OCI-LY7 (cell line): Measurements from ENCODE around the gene NXPH3. TPM values are rescaled to one million over a fixed set of nuclear protein-coding genes. Genes with fewer than 3 reads are reported as not detected.

Experiments used
- BruUV-seq: library from RNA; stranded (reverse); fragments of 400-500 nt; replicated peaks from 2 replicates; lab custom pipeline; 2021; lab: Mats Ljungman, UMichigan
- CTCF ChIA-PET: fragments of 300-600 bp; sonication (Branson Sonifier 250); formaldehyde crosslinking; loops from one replicate; lab custom pipeline; 2022; ENCODE audit warnings: antibody characterized with exemption; ENCODE audit not compliant: unreplicated experiment; lab: Charles Lee
- POLR2A ChIA-PET: fragments of 300-600 bp; sonication (Branson Sonifier 250); formaldehyde crosslinking; loops from one replicate; lab custom pipeline; 2022; ENCODE audit warnings: antibody characterized with exemption; lab: Charles Lee
- DNase-seq: peaks from one replicate; pipeline ENCODE4 v3.0.0-alpha.2; 2015; ENCODE audit warnings: low spot score
- H2AFZ ChIP-seq: fragments of 200-600 bp; sonication (generic), shearing (Covaris generic); 2 replicates; pipeline ENCODE4 v1.6.1; 2014; ENCODE audit warnings: mild to moderate bottlenecking, antibody characterized with exemption, low read length, moderate library complexity
- H3K27ac ChIP-seq: fragments of 200-600 bp; sonication (generic); 2 replicates; pipeline ENCODE4 v1.5.1; 2014; ENCODE audit warnings: mixed run types, low read depth, mild to moderate bottlenecking, moderate library complexity, low read length, inconsistent platforms; ENCODE audit not compliant: poor library complexity, severe bottlenecking
- H3K36me3 ChIP-seq: fragments of 200-600 bp; sonication (generic); 2 replicates; pipeline ENCODE4 v1.6.1; 2014; ENCODE audit warnings: mild to moderate bottlenecking, antibody characterized with exemption, low read length, moderate library complexity, mixed read lengths; ENCODE audit not compliant: insufficient read depth
- H3K4me1 ChIP-seq: fragments of 200-600 bp; sonication (generic); 2 replicates; pipeline ENCODE4 v1.5.1; 2014; ENCODE audit warnings: mild to moderate bottlenecking, low read length; ENCODE audit not compliant: insufficient read depth, poor library complexity, severe bottlenecking
- H3K4me2 ChIP-seq: fragments of 200-600 bp; sonication (generic); 2 replicates; pipeline ENCODE4 v1.6.1; 2014; ENCODE audit warnings: mild to moderate bottlenecking, low read length
- H3K4me3 ChIP-seq: fragments of 200-600 bp; sonication (generic); 2 replicates; pipeline ENCODE4 v1.5.1; 2014; ENCODE audit warnings: mild to moderate bottlenecking, low read depth, low read length; ENCODE audit not compliant: poor library complexity, severe bottlenecking
- H3K79me2 ChIP-seq: fragments of 200-600 bp; sonication (generic); 2 replicates; pipeline ENCODE4 v1.6.1; 2016; ENCODE audit warnings: low read depth, mild to moderate bottlenecking, low read length, moderate library complexity, mixed read lengths; ENCODE audit not compliant: insufficient read depth
- H3K9me2 ChIP-seq: fragments of 200-600 bp; sonication (generic); 2 replicates; pipeline ENCODE4 v1.6.1; 2016; ENCODE audit warnings: mild to moderate bottlenecking, low read length, mixed read lengths; ENCODE audit not compliant: insufficient read depth
- H3K9me3 ChIP-seq: fragments of 200-600 bp; sonication (generic); 2 replicates; pipeline ENCODE4 v1.6.1; 2014; ENCODE audit warnings: mild to moderate bottlenecking, mixed run types, low read length, mixed read lengths
- H4K20me1 ChIP-seq: fragments of 200-600 bp; sonication (generic); 2 replicates; pipeline ENCODE4 v1.6.1; 2014; ENCODE audit warnings: mild to moderate bottlenecking, antibody characterized with exemption, low read length, moderate library complexity, mixed read lengths; ENCODE audit not compliant: insufficient read depth
- CTCF ChIP-seq: fragments of 200-600 bp; sonication (generic); conservative IDR thresholded peaks from 2 replicates; pipeline ENCODE4 v1.5.1; 2014; ENCODE audit warnings: mild to moderate bottlenecking, antibody characterized with exemption, low read length, moderate library complexity, mixed read lengths
- EZH2phosphoT487 ChIP-seq: fragments of 200-600 bp; sonication (generic); IDR thresholded peaks from 2 replicates; pipeline ENCODE4 v1.6.1; 2018; ENCODE audit warnings: low read depth, borderline replicate concordance, mild to moderate bottlenecking, mixed run types, antibody characterized with exemption, low read length, moderate library complexity, mixed read lengths
- intact Hi-C: fragments of 100-400 bp; cut with micrococcal nuclease; formaldehyde crosslinking; loops from one replicate; pipeline ENCODE4 v1.10.0; 2022; ENCODE audit not compliant: unreplicated experiment
- total RNA-seq, 2 experiments: library from RNA; depleted of rRNA in 1 of 2; stranded (reverse); fragments of >200 nt in 1 of 2; shearing (Covaris generic) in 1 of 2; gene quantifications; 2 replicates each; pipeline ENCODE4 v1.2.3, GENCODE V29; 2014 to 2022

Gene NXPH3
- total RNA-seq, 2 experiments from 2014 or later, result not detected

- Histone ChIP-seq H3K27ac (no peak overlapping the region), H3K36me3 (no peaks in the 10 kb centered on the region), H4K20me1 (no peaks in the 10 kb centered on the region), H3K79me2 (no peaks in the 10 kb centered on the region), H3K4me1 (no peaks in the 10 kb centered on the region), H3K9me2 (no peaks in the 10 kb centered on the region), H3K4me3 (no peak overlapping the region), H2AFZ (no peak overlapping the region), H3K9me3 (no peaks in the 10 kb centered on the region), H3K4me2 (no peak overlapping the region)
- TF ChIP-seq EZH2phosphoT487 (no peak), CTCF (no peak)
- no TSS peak for BruUV-seq
- no peak for DNase-seq
- ChIA-PET CTCF (no interaction called here), POLR2A (no interaction called here)
- intact Hi-C loops, result loop anchor here (1.0 kb wide), 1 partner anchor 432 kb away; no protein-coding TSS in a partner anchor
Measured at GRCh38 chr17:49566668-49567071, 9.0 kb upstream of the NXPH3 start.

- H4K20me1 ChIP-seq, result no peaks in the 10 kb centered on the region
- POLR2A ChIA-PET, result interaction anchor here (0.6 kb wide), 1 partner anchor 1795 kb away, joined by 3 read pairs; no protein-coding TSS in a partner anchor
- DNase-seq, result no peak
- H3K4me1 ChIP-seq, result no peaks in the 10 kb centered on the region
- no peaks in the 10 kb centered on the region for H3K79me2 ChIP-seq
- H3K9me2 ChIP-seq, result no peaks in the 10 kb centered on the region
- no peaks in the 10 kb centered on the region for H3K36me3 ChIP-seq
- H3K4me3 ChIP-seq, result no peak overlapping the region
- intact Hi-C loops, result loop anchor here (1.0 kb wide), 1 partner anchor 431 kb away; no protein-coding TSS in a partner anchor
- no peak overlapping the region for H3K4me2 ChIP-seq
- TF ChIP-seq CTCF (no peak), EZH2phosphoT487 (no peak)
- no peak overlapping the region for H2AFZ ChIP-seq
- no peak overlapping the region for H3K27ac ChIP-seq
- no TSS peak for BruUV-seq
- CTCF ChIA-PET, result interaction anchor here (0.6 to 1.0 kb wide), 2 partner anchors 10 to 110 kb away, joined by 3 to 8 read pairs; no protein-coding TSS in a partner anchor
- no peaks in the 10 kb centered on the region for H3K9me3 ChIP-seq
Measured at GRCh38 chr17:49567104-49567521, 8.6 kb upstream of the NXPH3 start.
